SK-N-SH (cell line): ENCODE results near the gene CHST12.

Experiments
- CHD2 ChIP-seq: fragments of 150-350 bp; IDR thresholded peaks from 2 replicates; pipeline ENCODE4 v1.6.1; 2018; ENCODE audit warnings: low read length; ENCODE audit not compliant: partially characterized antibody
- CTCF ChIP-seq: fragments of 200-600 bp; sonication (generic); IDR thresholded peaks from 2 replicates; pipeline ENCODE4 v1.6.1; 2017; ENCODE audit warnings: antibody characterized with exemption, mild to moderate bottlenecking, moderate library complexity
- EP300 ChIP-seq, 2 experiments: IDR thresholded peaks; 2 replicates each; pipeline versions ENCODE4 v1.4.0 to v1.6.1; 2012; ENCODE audit warnings: borderline replicate concordance in 1 of 2, low read depth in 1 of 2, low read length in 1 of 2
- IRF3 ChIP-seq: fragments of 150-350 bp; IDR thresholded peaks from 2 replicates; pipeline ENCODE4 v1.6.1; 2016; ENCODE audit warnings: mild to moderate bottlenecking, low read depth, low read length
- RAD21 ChIP-seq: IDR thresholded peaks from 2 replicates; pipeline ENCODE4 v1.6.1; 2012; ENCODE audit warnings: mild to moderate bottlenecking, low read length
- YY1 ChIP-seq: IDR thresholded peaks from 2 replicates; pipeline ENCODE4 v1.4.0; 2012; ENCODE audit warnings: low read depth, mild to moderate bottlenecking

DNA sequence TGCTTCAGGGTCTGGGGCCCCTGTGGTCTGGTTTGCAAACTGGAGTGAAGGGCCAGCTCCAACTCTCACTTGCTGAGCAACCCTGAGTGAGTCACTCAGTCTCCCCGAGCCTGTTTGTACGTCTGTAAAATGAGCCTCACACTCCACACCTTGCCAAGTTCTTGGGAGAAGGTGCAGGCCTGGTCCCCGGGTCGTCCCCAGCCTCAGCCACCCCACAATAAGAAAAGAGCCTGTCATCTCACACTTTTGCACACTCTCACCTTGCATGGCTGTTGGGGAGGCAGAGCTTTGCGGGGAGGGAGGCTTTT lies 67.6 kb downstream of the CHST12 start:
- TF ChIP-seq CHD2 (no peak), CTCF (no peak), IRF3 (no peak), EP300 (IDR thresholded peaks at IDR 0.05; ENCODE audit: borderline replicate concordance in 1 of 2, low read depth in 1 of 2, low read length in 1 of 2) (no peak), RAD21 (no peak), YY1 (no peak)
